HG02938 (cell line): Measurements from ENCODE around the gene ADAM15.

ENCODE experiments used
- ATAC-seq: cut with Tn5 transposase; IDR thresholded peaks from one replicate; pipeline ENCODE4 v1.9.1; 2021; ENCODE audit warnings: mild to moderate bottlenecking, moderate library complexity; ENCODE audit not compliant: unreplicated experiment

Gene ADAM15

GRCh38 chr1:155083865-155084721 is 33.0 kb downstream of the ADAM15 start:
- no peak for ATAC-seq

GRCh38 chr1:155084722-155085503 is 33.8 kb downstream of the ADAM15 start:
- ATAC-seq, result peak; percentile 74

- no peak for ATAC-seq
These were observed 34.5 kb downstream of the ADAM15 start for GRCh38 chr1:155085504-155086127.

- ATAC-seq, result no peak
These were observed 35.1 kb downstream of the ADAM15 start for GRCh38 chr1:155086128-155086741.

GRCh38 chr1:155086856-155087535 is 35.9 kb downstream of the ADAM15 start:
- no peak for ATAC-seq

- no peak for ATAC-seq
These were observed 40.2 kb downstream of the ADAM15 start for GRCh38 chr1:155091071-155092051.

GRCh38 chr1:155092131-155092530 is 41.0 kb downstream of the ADAM15 start:
- no peak for ATAC-seq

GRCh38 chr1:155092641-155093040 is 41.5 kb downstream of the ADAM15 start:
- no peak for ATAC-seq

- ATAC-seq, result no peak
These were observed 43.0 kb downstream of the ADAM15 start for GRCh38 chr1:155093911-155094621.

GRCh38 chr1:155094622-155094948 is 43.5 kb downstream of the ADAM15 start:
- ATAC-seq, result no peak

- ATAC-seq, result no peak
These were observed 48.2 kb downstream of the ADAM15 start for GRCh38 chr1:155099331-155099730.

GRCh38 chr1:155103325-155103724 is 52.2 kb downstream of the ADAM15 start:
- no peak for ATAC-seq

GRCh38 chr1:155104605-155105534 is 53.8 kb downstream of the ADAM15 start:
- ATAC-seq, result no peak

GRCh38 chr1:155105604-155106011 is 54.5 kb downstream of the ADAM15 start:
- no peak for ATAC-seq

- ATAC-seq, result no peak
These were observed 55.7 kb downstream of the ADAM15 start for GRCh38 chr1:155106862-155107261.

- no peak for ATAC-seq
These were observed 56.5 kb downstream of the ADAM15 start for GRCh38 chr1:155107309-155108264.

- no peak for ATAC-seq
These were observed 57.2 kb downstream of the ADAM15 start for GRCh38 chr1:155108296-155108695.
